ENCODE data around the gene SLC25A26. TPM values are rescaled to one million over a fixed set of nuclear protein-coding genes. Genes with fewer than 3 reads are reported as not detected.

Gene SLC25A26
- total RNA-seq, 1 experiment from 2014 or later, result 23.8 TPM

GRCh38 chr3:66406163-66406562 lies 185.4 kb downstream of the SLC25A26 start:
- Histone ChIP-seq H2AFZ (ENCODE audit: low read depth, low read length, poor library complexity, severe bottlenecking) (no peak overlapping the region), H3K9me2 (ENCODE audit: insufficient read depth) (no peaks in the 10 kb centered on the region), H3K27me3 (ENCODE audit: insufficient read depth, low read length) (no peaks in the 10 kb centered on the region), H3K9me3 (ENCODE audit: control insufficient read depth in 1 of 2, insufficient read depth in 1 of 2, low read depth in 1 of 2, low read length in 2 of 2) (no peaks in the 10 kb centered on the region), H4K20me1 (ENCODE audit: insufficient read depth) (no peaks in the 10 kb centered on the region), H3K9ac (ENCODE audit: low read length) (no peak overlapping the region), H3K27ac (ENCODE audit: low read depth, low read length) (no peak overlapping the region), H3K4me2 (ENCODE audit: low read length) (no peak overlapping the region), H3K36me3 (ENCODE audit: control insufficient read depth in 1 of 2, insufficient read depth in 2 of 2, low read length in 2 of 2) (no peaks in the 10 kb centered on the region), H3K79me2 (ENCODE audit: insufficient read depth, low read length) (no peaks in the 10 kb centered on the region), H3K4me1 (ENCODE audit: control insufficient read depth in 1 of 2, insufficient read depth in 2 of 2, low read length in 2 of 2) (no peaks in the 10 kb centered on the region), H3K4me3 (replicated peaks in 1 of 2; ENCODE audit: low read depth in 1 of 2, low read length in 2 of 2) (no peak overlapping the region)
- intact Hi-C loops (cut with micrococcal nuclease), result no loop called here
- ATAC-seq (no peak), DNase-seq (ENCODE audit: low read depth, low spot score) (no peak)
- ChIA-PET CTCF (interaction anchor here (0.9 kb wide), 1 partner anchor 415 kb away, joined by 4 read pairs; no protein-coding TSS in a partner anchor), POLR2A (no interaction called here), RAD21 (ENCODE audit: low non-redundant PET in 1 of 2, low total read pairs in 2 of 2, uncharacterized antibody in 2 of 2, unreplicated experiment in 2 of 2) (no interaction called here)
- no TSS peak for BruUV-seq (replicated peaks)
- TF ChIP-seq JUND (IDR thresholded peaks at IDR 0.05) (no peak), ATF3 (IDR thresholded peaks at IDR 0.05) (no peak), ZFX (IDR thresholded peaks at IDR 0.05) (no peak), CEBPB (IDR thresholded peaks at IDR 0.05; ENCODE audit: low read depth) (no peak)

GRCh38 chr3:66406831-66407610 lies 186.2 kb downstream of the SLC25A26 start:
- POLR2A ChIA-PET, result no interaction called here
- Histone ChIP-seq H3K4me3 (replicated peaks in 1 of 2; ENCODE audit: low read depth in 1 of 2, low read length in 2 of 2) (no peak overlapping the region), H2AFZ (ENCODE audit: low read depth, low read length, poor library complexity, severe bottlenecking) (no peak overlapping the region), H3K27ac (ENCODE audit: low read depth, low read length) (no peak overlapping the region), H3K4me2 (ENCODE audit: low read length) (no peak overlapping the region), H3K9me3 (ENCODE audit: control insufficient read depth in 1 of 2, insufficient read depth in 1 of 2, low read depth in 1 of 2, low read length in 2 of 2) (no peaks in the 10 kb centered on the region), H3K9me2 (ENCODE audit: insufficient read depth) (no peaks in the 10 kb centered on the region), H4K20me1 (ENCODE audit: insufficient read depth) (no peaks in the 10 kb centered on the region), H3K4me1 (ENCODE audit: control insufficient read depth in 1 of 2, insufficient read depth in 2 of 2, low read length in 2 of 2) (no peaks in the 10 kb centered on the region), H3K27me3 (ENCODE audit: insufficient read depth, low read length) (no peaks in the 10 kb centered on the region), H3K9ac (ENCODE audit: low read length) (no peak overlapping the region), H3K36me3 (ENCODE audit: control insufficient read depth in 1 of 2, insufficient read depth in 2 of 2, low read length in 2 of 2) (no peaks in the 10 kb centered on the region), H3K79me2 (ENCODE audit: insufficient read depth, low read length) (no peaks in the 10 kb centered on the region)
- intact Hi-C loops (cut with micrococcal nuclease), result loop anchor here (1.0 kb wide), 1 partner anchor 409 kb away; no protein-coding TSS in a partner anchor
- TF ChIP-seq YY1 (IDR thresholded peaks at IDR 0.05; ENCODE audit: extremely low read depth, insufficient replicate concordance, low read depth, low read length) (no peak), EZH2phosphoT487 (IDR thresholded peaks at IDR 0.05; ENCODE audit: borderline replicate concordance) (no peak)
- BruUV-seq (replicated peaks), result no TSS peak
- DNase-seq (ENCODE audit: low read depth, low spot score) (no peak), ATAC-seq (no peak)
- CTCF ChIA-PET, result interaction anchor here (1.5 to 1.8 kb wide), 3 partner anchors 409 to 415 kb away, joined by 8 to 15 read pairs (median 8); no protein-coding TSS in a partner anchor
- RAD21 ChIA-PET (ENCODE audit: low non-redundant PET in 1 of 2, low total read pairs in 2 of 2, uncharacterized antibody in 2 of 2, unreplicated experiment in 2 of 2), result no interaction called here

Measured in HCT116 (cell line).